MM.1S (cell line): ENCODE data around the gene TBC1D7.

Source experiments
- EZH2phosphoT487 ChIP-seq: fragments of 300-600 bp; sonication (generic); IDR thresholded peaks from 2 replicates; pipeline ENCODE4 v1.6.1; 2018; ENCODE audit warnings: antibody characterized with exemption, low read length
- TF ChIP-seq, protein P1 (sequence below): fragments of 300-600 bp; sonication (generic); IDR thresholded peaks from 2 replicates; pipeline ENCODE4 v1.5.1; 2016; ENCODE audit warnings: antibody characterized with exemption, low read length, mixed read lengths

DNA sequence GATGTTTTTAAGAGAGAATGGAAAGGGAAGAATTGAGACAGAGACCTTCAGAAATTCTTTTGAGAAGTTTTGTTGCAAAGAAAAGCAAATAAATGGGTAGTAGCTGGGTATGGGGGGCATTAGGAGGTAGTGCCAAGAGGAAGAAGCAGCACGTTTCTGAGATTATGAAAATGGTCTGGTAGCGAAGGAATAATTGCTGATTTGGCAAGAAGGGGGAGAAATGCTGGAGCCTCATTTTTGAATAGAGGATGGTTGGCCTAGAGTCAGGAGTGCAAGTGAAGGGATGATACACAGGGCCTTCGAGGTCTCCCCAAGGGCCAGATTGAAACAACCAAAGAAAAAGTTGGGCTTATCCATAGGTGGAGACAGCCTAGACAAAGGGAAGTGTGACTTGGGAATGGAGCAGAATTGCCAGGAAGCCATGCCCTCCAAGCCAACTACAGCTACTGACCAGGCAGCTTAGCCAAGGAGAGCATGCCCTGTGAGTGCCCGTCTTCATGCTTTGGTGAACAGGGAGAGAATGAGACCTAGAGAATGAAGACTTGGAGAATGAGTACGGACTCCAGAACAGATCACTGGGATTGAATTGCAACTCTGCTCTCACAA lies 14.2 kb upstream of the TBC1D7 start:
- TF ChIP-seq, protein P1, sequence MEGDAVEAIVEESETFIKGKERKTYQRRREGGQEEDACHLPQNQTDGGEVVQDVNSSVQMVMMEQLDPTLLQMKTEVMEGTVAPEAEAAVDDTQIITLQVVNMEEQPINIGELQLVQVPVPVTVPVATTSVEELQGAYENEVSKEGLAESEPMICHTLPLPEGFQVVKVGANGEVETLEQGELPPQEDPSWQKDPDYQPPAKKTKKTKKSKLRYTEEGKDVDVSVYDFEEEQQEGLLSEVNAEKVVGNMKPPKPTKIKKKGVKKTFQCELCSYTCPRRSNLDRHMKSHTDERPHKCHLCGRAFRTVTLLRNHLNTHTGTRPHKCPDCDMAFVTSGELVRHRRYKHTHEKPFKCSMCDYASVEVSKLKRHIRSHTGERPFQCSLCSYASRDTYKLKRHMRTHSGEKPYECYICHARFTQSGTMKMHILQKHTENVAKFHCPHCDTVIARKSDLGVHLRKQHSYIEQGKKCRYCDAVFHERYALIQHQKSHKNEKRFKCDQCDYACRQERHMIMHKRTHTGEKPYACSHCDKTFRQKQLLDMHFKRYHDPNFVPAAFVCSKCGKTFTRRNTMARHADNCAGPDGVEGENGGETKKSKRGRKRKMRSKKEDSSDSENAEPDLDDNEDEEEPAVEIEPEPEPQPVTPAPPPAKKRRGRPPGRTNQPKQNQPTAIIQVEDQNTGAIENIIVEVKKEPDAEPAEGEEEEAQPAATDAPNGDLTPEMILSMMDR: no peak
- no peak for TF ChIP-seq EZH2phosphoT487
